C4-2B (cell line): ENCODE measurements around the gene LIN7C.

Experiments used
- H3K27ac ChIP-seq: fragments of 450-650 bp; 2 replicates; pipeline ENCODE4 v1.5.1; 2017
- CTCF ChIP-seq: fragments of 450-650 bp; conservative IDR thresholded peaks from 2 replicates; pipeline ENCODE4 v1.5.1; 2017; ENCODE audit warnings: mild to moderate bottlenecking
- ZFX ChIP-seq: fragments of 450-650 bp; IDR thresholded peaks from 2 replicates; pipeline ENCODE4 v1.6.1; 2017

LIN7C gene

GRCh38 chr11:27475622-27476021, 30.9 kb downstream of the LIN7C start:
- no peak overlapping the region for H3K27ac ChIP-seq
- no peak for TF ChIP-seq ZFX
- no peak for TF ChIP-seq CTCF

GRCh38 chr11:27473017-27473406, 33.6 kb downstream of the LIN7C start:
- no peak overlapping the region; the same call in 1 of the 2 replicates for H3K27ac ChIP-seq

GRCh38 chr11:27472398-27473016, 34.1 kb downstream of the LIN7C start, which contains the start of gene LGR4:
Gene LGR4, minus strand, starts transcription at chr11:27472790. Its CDS starts 488 bp downstream, at chr11:27472302.
- TF ChIP-seq ZFX (peak; percentile 86), CTCF (no peak)
- H3K27ac ChIP-seq = peak within 1 kb of the TSS; percentile 90

More at GRCh38 chr11:27473017-27473406, 33.6 kb downstream of the LIN7C start:
- TF ChIP-seq ZFX (no peak), CTCF (no peak)

GRCh38 chr11:27471589-27472397, 34.8 kb downstream of the LIN7C start:
- H3K27ac ChIP-seq = peak overlapping the region; percentile 90
- TF ChIP-seq CTCF = peak; percentile 6; the same call in 1 of the 2 replicates
- TF ChIP-seq ZFX = no peak; the same call in 1 of the 2 replicates

GRCh38 chr11:27470826-27471588, 35.6 kb downstream of the LIN7C start:
- peak overlapping the region; percentile 90; the same call in 1 of the 2 replicates for H3K27ac ChIP-seq
- TF ChIP-seq CTCF (no peak), ZFX (no peak)

- TF ChIP-seq ZFX = no peak
- TF ChIP-seq CTCF = no peak
- no peak overlapping the region for H3K27ac ChIP-seq
These were observed 36.4 kb downstream of the LIN7C start for GRCh38 chr11:27470166-27470565.
